T-cell (primary cell): ENCODE data around the gene STIM2. TPM values are rescaled to one million over a fixed set of nuclear protein-coding genes. Genes with fewer than 3 reads are reported as not detected.

Source experiments
- ATAC-seq, 4 experiments: fragments of 200-7000 bp in 3 of 4; fragments of 150-1000 bp in 1 of 4; cut with Tn5 transposase; replicated peaks in 1 of 4; 1 replicate in 3 of 4; 2 replicates in 1 of 4; pipeline ENCODE4 v1.10.0; 2021; ENCODE audit warnings: moderate library complexity in 3 of 4, mild to moderate bottlenecking in 2 of 4, moderate number of reproducible peaks in 1 of 4
- CTCF ChIA-PET, 2 donors: fragments of 300-600 bp; sonication (Branson Sonifier 250); formaldehyde crosslinking; loops; one replicate each; lab custom pipeline; 2022; ENCODE audit warnings: antibody characterized with exemption in 2 of 2; lab: Charles Lee
- POLR2A ChIA-PET, 2 donors: fragments of 300-600 bp; sonication (Branson Sonifier 250); formaldehyde crosslinking; loops; one replicate each; lab custom pipeline; 2022; ENCODE audit warnings: antibody characterized with exemption in 2 of 2; lab: Charles Lee
- DNase-seq, 35 experiments: peaks; one replicate each; pipeline versions ENCODE4 v3.0.0 to v3.0.0-alpha.2; 2013 to 2023
- H3K27ac ChIP-seq: one replicate; pipeline ENCODE4 v1.5.1; 2013; ENCODE audit warnings: low read length
- H3K27me3 ChIP-seq, 2 experiments: replicated peaks in 1 of 2; 1 replicate in 1 of 2; 2 replicates in 1 of 2; pipeline versions ENCODE4 v1.6.1 to v1.7.0; 2013; ENCODE audit warnings: low read length in 1 of 2, mixed read lengths in 1 of 2; ENCODE audit not compliant: control insufficient read depth in 2 of 2, insufficient read depth in 2 of 2; ENCODE audit errors: extremely low read depth in 1 of 2
- H3K36me3 ChIP-seq, 2 donors: 1 replicate in 1 of 2; 2 replicates in 1 of 2; pipeline versions ENCODE4 v1.6.1 to v1.7.0; 2013; ENCODE audit warnings: low read length in 1 of 2; ENCODE audit not compliant: control insufficient read depth in 2 of 2, insufficient read depth in 1 of 2; ENCODE audit errors: extremely low read depth in 1 of 2
- H3K4me1 ChIP-seq, 2 experiments: 1 replicate in 1 of 2; 2 replicates in 1 of 2; pipeline versions ENCODE4 v1.6.1 to v1.7.0; 2013; ENCODE audit warnings: low read length in 2 of 2, mixed read lengths in 1 of 2; ENCODE audit not compliant: insufficient read depth in 2 of 2, control insufficient read depth in 1 of 2; ENCODE audit errors: extremely low read depth in 1 of 2
- H3K4me3 ChIP-seq, 2 donors: 1 replicate in 1 of 2; 2 replicates in 1 of 2; pipeline versions ENCODE4 v1.5.1 to v1.7.0; 2013; ENCODE audit warnings: mild to moderate bottlenecking in 2 of 2, low read length in 1 of 2, moderate library complexity in 1 of 2; ENCODE audit not compliant: control insufficient read depth in 1 of 2; ENCODE audit errors: extremely low read depth in 1 of 2
- H3K9me3 ChIP-seq: 2 replicates; pipeline ENCODE4 v1.7.0; 2013
- H3K27ac Mint-ChIP-seq, 2 donors: one replicate each; pipeline ENCODE4 v1.8.0; 2020 to 2021; ENCODE audit warnings: mild to moderate bottlenecking in 2 of 2, mixed read lengths in 2 of 2
- H3K27me3 Mint-ChIP-seq, 2 donors: one replicate each; pipeline ENCODE4 v1.8.0; 2021 to 2022; ENCODE audit warnings: mixed read lengths in 2 of 2
- H3K36me3 Mint-ChIP-seq: one replicate; pipeline ENCODE4 v1.8.0; 2021; ENCODE audit warnings: mixed read lengths
- H3K4me1 Mint-ChIP-seq, 3 donors: one replicate each; pipeline ENCODE4 v1.8.0; 2020 to 2022; ENCODE audit warnings: mixed read lengths in 3 of 3, mild to moderate bottlenecking in 1 of 3
- H3K4me3 Mint-ChIP-seq, 3 donors: one replicate each; pipeline ENCODE4 v1.8.0; 2020 to 2022; ENCODE audit warnings: mild to moderate bottlenecking in 3 of 3, mixed read lengths in 3 of 3, moderate library complexity in 3 of 3
- H3K9me3 Mint-ChIP-seq, 3 donors: one replicate each; pipeline ENCODE4 v1.8.0; 2020 to 2022; ENCODE audit warnings: mixed read lengths in 3 of 3
- WGBS: methylation state at CpG from one replicate; pipeline ENCODE4 v1.1.5; 2013; ENCODE audit warnings: missing lambda C conversion rate; ENCODE audit not compliant: insufficient coverage; 5-methylcytosine and 5-hydroxymethylcytosine counted together
- total RNA-seq, 35 experiments: library from RNA in 6 of 35; stranded (reverse) in 6 of 35; fragments of 120-200 nt in 1 of 35; gene quantifications; one replicate each; pipeline versions ENCODE4 v1.2.1 to v1.2.4 and lab custom pipeline; 2013 to 2026

STIM2 gene
- total RNA-seq, 5 donors from 2014 or later (not counting 1 experiment from before 2014, with no cell fraction given) = 67.9 to 98.7 (median 75.2) TPM

DNA sequence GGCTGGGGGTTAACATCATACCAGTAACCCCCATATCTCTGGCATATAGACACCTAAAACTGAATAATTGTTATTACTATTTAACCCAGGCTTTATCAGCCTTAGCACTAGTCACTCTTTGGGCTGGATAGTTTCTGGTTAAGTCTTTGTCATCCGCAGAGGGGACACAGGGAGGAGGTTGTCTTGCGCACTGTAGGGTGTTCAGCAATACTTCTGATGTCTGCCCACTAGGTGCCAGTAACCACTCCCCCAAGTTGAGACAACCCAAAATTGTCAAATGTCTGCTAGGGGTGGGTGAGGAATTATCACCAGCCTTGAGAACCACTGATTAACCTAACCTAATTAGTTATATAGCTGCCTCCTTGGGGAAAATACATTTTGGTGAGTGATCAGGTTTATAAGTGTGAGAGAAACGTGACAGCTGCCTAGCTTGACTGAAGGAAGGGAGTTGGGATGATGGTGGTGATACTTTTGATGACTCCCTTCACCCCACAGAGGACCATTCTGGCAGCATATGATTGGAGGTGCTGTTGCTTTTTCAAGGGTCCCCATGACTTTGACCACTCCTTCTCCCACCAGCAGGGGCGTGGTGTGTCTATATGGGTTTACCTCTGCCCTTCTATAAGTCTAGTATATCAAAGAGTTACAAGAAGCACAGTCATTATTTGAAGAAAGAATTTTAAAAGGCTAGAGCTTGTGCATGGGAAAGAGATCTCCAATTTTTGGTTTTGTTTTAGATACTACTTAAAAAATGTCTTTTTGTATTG lies 140.9 kb downstream of the STIM2 start:
- H3K9me3 ChIP-seq = no peaks in the 10 kb centered on the region
- CTCF ChIA-PET = interaction anchor here (0.8 to 1.3 kb wide), 3 partner anchors 10 to 673 kb away, joined by 3 to 10 read pairs (median 5); no protein-coding TSS in a partner anchor
- DNase-seq (no peak), ATAC-seq (no peak)
- Mint-ChIP-seq H3K9me3 (no peaks in the 10 kb centered on the region), H3K4me1 (peaks cover 34 to 57% (median 51%) of the 10 kb centered on the region in 3 donors), H3K27me3 (no peaks in the 10 kb centered on the region), H3K27ac (peak overlapping the region; percentile 79 to 80), H3K4me3 (no peak overlapping the region), H3K36me3 (peaks cover 20% of the 10 kb centered on the region)
- H3K4me3 ChIP-seq = no peak overlapping the region
- POLR2A ChIA-PET = interaction anchor here in 1 of 2 donors (0.6 to 1.6 kb wide), 2 partner anchors 129 to 418 kb away, joined by 3 to 4 read pairs; partner anchors contain the start of gene TBC1D19
- H3K36me3 ChIP-seq = peaks cover 0 to 16% of the 10 kb centered on the region in 2 donors
- WGBS = no CpG with 5 or more reads among the region's 4 CpGs
- H3K27me3 ChIP-seq = no peaks in the 10 kb centered on the region
- peaks cover 7 to 13% of the 10 kb centered on the region in 2 experiments for H3K4me1 ChIP-seq
- no peak overlapping the region for H3K27ac ChIP-seq

DNA sequence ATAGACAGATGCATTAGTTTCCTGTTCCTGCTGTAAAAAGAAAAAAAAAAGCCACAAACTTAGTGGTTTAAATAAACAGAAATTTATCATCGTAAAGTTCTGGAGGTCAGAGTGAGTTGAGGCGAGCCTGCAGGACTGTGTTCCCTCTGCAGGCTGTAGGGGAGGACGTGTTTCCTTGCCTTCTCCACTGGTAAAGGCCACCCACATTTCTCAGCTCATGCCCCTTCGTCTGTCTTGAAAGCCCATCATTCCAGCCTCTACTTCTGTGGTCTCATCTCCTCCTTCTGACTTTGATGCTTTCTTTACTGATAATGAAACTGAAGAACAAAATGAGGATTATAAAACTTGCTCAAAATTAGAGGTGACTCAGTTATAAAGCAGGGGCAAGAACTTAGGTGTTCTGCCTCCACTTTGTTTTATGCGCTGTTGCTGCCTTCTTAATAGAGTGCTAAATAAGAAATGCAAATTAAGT lies 143.0 kb downstream of the STIM2 start:
- peak overlapping the region in 2 of 3 donors; percentile 51 to 54 for H3K4me3 Mint-ChIP-seq
- ChIA-PET POLR2A (interaction anchor here (0.6 to 0.7 kb wide), 3 partner anchors 51 to 70 kb away, joined by 3 to 8 read pairs (median 3); no protein-coding TSS in a partner anchor), CTCF (interaction anchor here in 1 of 2 donors (0.7 kb wide), 1 partner anchor 315 kb away, joined by 7 read pairs; no protein-coding TSS in a partner anchor)
- H3K9me3 Mint-ChIP-seq = no peaks in the 10 kb centered on the region
- Histone ChIP-seq H3K4me3 (no peak overlapping the region), H3K36me3 (peaks cover 0 to 29% of the 10 kb centered on the region in 2 donors), H3K9me3 (no peaks in the 10 kb centered on the region), H3K27ac (peak overlapping the region; percentile 31), H3K27me3 (no peaks in the 10 kb centered on the region), H3K4me1 (peaks cover 7 to 13% of the 10 kb centered on the region in 2 experiments)
- ATAC-seq (peak; percentile 47 to 69 (median 64)), DNase-seq (peak in 1 of 35 experiments; percentile 25)
- H3K4me1 Mint-ChIP-seq = peaks cover 28 to 52% (median 48%) of the 10 kb centered on the region in 3 donors
- no peaks in the 10 kb centered on the region for H3K27me3 Mint-ChIP-seq
- WGBS = no CpG with 5 or more reads among the region's 5 CpGs
- peak overlapping the region; percentile 60 to 89 for H3K27ac Mint-ChIP-seq
- H3K36me3 Mint-ChIP-seq = peaks cover 13% of the 10 kb centered on the region

GRCh38 chr4:27005501-27005900 lies 144.9 kb downstream of the STIM2 start:
- no peak for DNase-seq
- H3K27ac ChIP-seq = no peak overlapping the region
- peaks cover 28 to 57% (median 44%) of the 10 kb centered on the region in 3 donors for H3K4me1 Mint-ChIP-seq

DNA sequence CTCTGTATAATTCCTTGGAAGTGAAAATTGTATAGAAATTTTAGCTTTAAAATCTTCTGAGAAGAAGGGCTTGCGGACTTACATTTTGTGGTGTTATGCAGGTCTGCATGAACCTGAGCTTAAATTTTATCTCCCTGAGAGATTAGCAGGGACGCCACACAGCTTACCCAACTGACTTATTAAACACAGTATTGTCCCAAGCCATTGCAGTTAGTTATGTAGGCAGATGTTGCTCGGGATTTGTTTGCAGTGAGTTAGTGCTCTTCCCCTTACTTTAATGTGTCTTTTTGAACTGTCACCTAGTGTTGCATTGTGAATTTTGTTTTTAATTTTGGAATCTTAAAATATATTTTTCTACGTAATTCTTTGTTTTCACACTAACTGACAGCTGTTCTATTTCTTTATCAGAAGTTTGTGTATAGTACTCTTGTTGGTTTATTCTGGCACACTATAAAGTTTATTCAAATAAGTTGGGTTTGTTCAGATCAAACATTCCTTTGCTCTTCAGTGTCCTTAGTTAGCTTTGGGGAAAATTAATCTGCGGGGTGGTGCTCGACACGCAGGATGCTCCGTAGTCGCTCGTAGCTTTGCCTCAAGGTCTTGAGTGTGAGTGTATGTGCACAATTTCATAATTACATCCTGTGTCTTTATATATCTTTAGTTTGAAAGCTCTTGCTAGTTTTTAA lies 145.4 kb downstream of the STIM2 start:
- peaks cover 28 to 55% (median 42%) of the 10 kb centered on the region in 3 donors for H3K4me1 Mint-ChIP-seq
- no peaks in the 10 kb centered on the region for H3K27me3 ChIP-seq
- H3K36me3 Mint-ChIP-seq = peaks cover 11% of the 10 kb centered on the region
- no CpG with 5 or more reads among the region's 10 CpGs for WGBS
- no peaks in the 10 kb centered on the region for H3K27me3 Mint-ChIP-seq
- no peak overlapping the region for H3K4me3 ChIP-seq
- H3K9me3 Mint-ChIP-seq = no peaks in the 10 kb centered on the region
- ChIA-PET CTCF (interaction anchor here (0.5 to 6.0 kb wide), 7 partner anchors 14 to 1390 kb away, joined by 3 to 25 read pairs (median 3); no protein-coding TSS in a partner anchor), POLR2A (no interaction called here)
- no peak for ATAC-seq
- peaks cover 11 to 12% of the 10 kb centered on the region in 2 experiments for H3K4me1 ChIP-seq
- peaks cover 0 to 37% of the 10 kb centered on the region in 2 donors for H3K36me3 ChIP-seq
- no peak overlapping the region for H3K4me3 Mint-ChIP-seq
- no peak overlapping the region for H3K27ac ChIP-seq
- no peak for DNase-seq
- H3K9me3 ChIP-seq = no peaks in the 10 kb centered on the region
- peak overlapping the region; percentile 27 to 82 for H3K27ac Mint-ChIP-seq

More at GRCh38 chr4:27005501-27005900, 144.9 kb downstream of the STIM2 start:
- H3K27ac Mint-ChIP-seq = peak overlapping the region in 1 of 2 donors; percentile 39
- Histone ChIP-seq H3K4me1 (peaks cover 11 to 12% of the 10 kb centered on the region in 2 experiments), H3K4me3 (no peak overlapping the region), H3K9me3 (no peaks in the 10 kb centered on the region), H3K36me3 (peaks cover 0 to 37% of the 10 kb centered on the region in 2 donors), H3K27me3 (no peaks in the 10 kb centered on the region)
- no peaks in the 10 kb centered on the region for H3K27me3 Mint-ChIP-seq
- ATAC-seq = no peak
- peaks cover 11% of the 10 kb centered on the region for H3K36me3 Mint-ChIP-seq
- ChIA-PET POLR2A (interaction anchor here in 1 of 2 donors (0.5 to 0.6 kb wide), 2 partner anchors 117 to 144 kb away, joined by 3 to 5 read pairs; no protein-coding TSS in a partner anchor), CTCF (interaction anchor here (0.9 to 6.0 kb wide), 3 partner anchors 13 to 218 kb away, joined by 3 to 25 read pairs (median 3); no protein-coding TSS in a partner anchor)
- no peak overlapping the region for H3K4me3 Mint-ChIP-seq
- no peaks in the 10 kb centered on the region for H3K9me3 Mint-ChIP-seq

DNA sequence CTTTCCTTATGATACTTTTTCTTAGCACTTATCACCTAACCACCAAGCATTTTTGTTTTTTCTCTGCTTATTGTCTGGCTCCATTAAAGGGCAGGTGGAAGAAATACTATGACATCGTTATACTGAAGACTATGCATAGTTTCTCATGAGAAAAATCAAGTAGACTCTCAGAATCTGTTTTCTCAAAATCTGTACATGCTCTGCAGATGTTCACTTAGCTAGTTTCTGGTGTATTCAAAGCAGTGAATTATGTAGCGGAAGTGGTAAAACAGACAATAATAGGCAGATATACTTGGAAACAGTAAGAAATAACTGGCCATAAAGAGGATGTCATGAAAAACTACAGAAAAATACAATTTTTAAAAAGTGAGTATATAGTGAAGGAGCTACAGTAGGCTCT lies 146.0 kb downstream of the STIM2 start:
- peaks cover 11% of the 10 kb centered on the region for H3K36me3 Mint-ChIP-seq
- Histone ChIP-seq H3K4me3 (no peak overlapping the region), H3K36me3 (peaks cover 0 to 34% of the 10 kb centered on the region in 2 donors), H3K27me3 (no peaks in the 10 kb centered on the region), H3K4me1 (peaks cover 11 to 12% of the 10 kb centered on the region in 2 experiments), H3K27ac (no peak overlapping the region), H3K9me3 (no peaks in the 10 kb centered on the region)
- ChIA-PET POLR2A (interaction anchor here (0.6 kb wide), 2 partner anchors 1054 to 1088 kb away, joined by 4 to 5 read pairs; no protein-coding TSS in a partner anchor), CTCF (interaction anchor here (0.5 to 6.0 kb wide), 11 partner anchors 54 to 1391 kb away, joined by 3 to 25 read pairs (median 3); no protein-coding TSS in a partner anchor)
- WGBS = no CpG with 5 or more reads among the region's 2 CpGs
- H3K27ac Mint-ChIP-seq = peak overlapping the region; percentile 27 to 82
- no peak for ATAC-seq
- no peaks in the 10 kb centered on the region for H3K27me3 Mint-ChIP-seq
- H3K4me1 Mint-ChIP-seq = peaks cover 24 to 49% (median 38%) of the 10 kb centered on the region in 3 donors
- no peak overlapping the region for H3K4me3 Mint-ChIP-seq
- no peaks in the 10 kb centered on the region for H3K9me3 Mint-ChIP-seq
- DNase-seq = no peak
